ENCODE data around the gene PPFIBP1.
"Not testable (repeated sequence)": the region's sequence is repeated elsewhere in the genome, so short reads cannot be mapped to it uniquely, and the experiment has no call there.

The PPFIBP1 gene

GRCh38 chr12:27542628-27543027, 18.6 kb downstream of the PPFIBP1 start:
- peak; percentile 85 for DNase-seq (ENCODE audit: low read depth)

GRCh38 chr12:27544858-27545257, 20.9 kb downstream of the PPFIBP1 start:
- not testable (repeated sequence) for DNase-seq (ENCODE audit: low read depth)

- no peak for DNase-seq (ENCODE audit: low read depth)
Measured at GRCh38 chr12:27545665-27546064, 21.7 kb downstream of the PPFIBP1 start.

- DNase-seq (ENCODE audit: low read depth), result no peak
Measured at GRCh38 chr12:27547592-27547991, 23.6 kb downstream of the PPFIBP1 start.

- DNase-seq (ENCODE audit: low read depth), result no peak
Measured at GRCh38 chr12:27548301-27549199, 24.5 kb downstream of the PPFIBP1 start.

GRCh38 chr12:27549236-27549800, 25.3 kb downstream of the PPFIBP1 start:
- peak; percentile 74 for DNase-seq (ENCODE audit: low read depth)

GRCh38 chr12:27549801-27550652, 26.0 kb downstream of the PPFIBP1 start:
- peak; percentile 97 for DNase-seq (ENCODE audit: low read depth)

GRCh38 chr12:27550653-27550975, 26.6 kb downstream of the PPFIBP1 start:
- DNase-seq (ENCODE audit: low read depth), result no peak

GRCh38 chr12:27551172-27551840, 27.3 kb downstream of the PPFIBP1 start:
- DNase-seq (ENCODE audit: low read depth), result no peak

- no peak for DNase-seq (ENCODE audit: low read depth)
Measured at GRCh38 chr12:27552235-27552634, 28.2 kb downstream of the PPFIBP1 start.

- no peak for DNase-seq (ENCODE audit: low read depth)
Measured at GRCh38 chr12:27552886-27553560, 29.0 kb downstream of the PPFIBP1 start.

- no peak for DNase-seq (ENCODE audit: low read depth)
Measured at GRCh38 chr12:27553941-27554340, 29.9 kb downstream of the PPFIBP1 start.

- peak; percentile 76 for DNase-seq (ENCODE audit: low read depth)
Measured at GRCh38 chr12:27554421-27555186, 30.6 kb downstream of the PPFIBP1 start.

- no peak for DNase-seq (ENCODE audit: low read depth)
Measured at GRCh38 chr12:27555361-27555760, 31.4 kb downstream of the PPFIBP1 start.

- DNase-seq (ENCODE audit: low read depth), result no peak
Measured at GRCh38 chr12:27555925-27556778, 32.1 kb downstream of the PPFIBP1 start.

- no peak for DNase-seq (ENCODE audit: low read depth)
Measured at GRCh38 chr12:27560126-27560525, 36.1 kb downstream of the PPFIBP1 start.

GRCh38 chr12:27561535-27562350, 37.7 kb downstream of the PPFIBP1 start:
- DNase-seq (ENCODE audit: low read depth), result no peak

GRCh38 chr12:27564612-27565213, 40.7 kb downstream of the PPFIBP1 start:
- DNase-seq (ENCODE audit: low read depth), result no peak

- DNase-seq (ENCODE audit: low read depth), result no peak
Measured at GRCh38 chr12:27566159-27566558, 42.2 kb downstream of the PPFIBP1 start.
